HG03045 (cell line): ENCODE results near the gene POTEG.
"Not testable (repeated sequence)": the region's sequence is repeated elsewhere in the genome, so short reads cannot be mapped to it uniquely, and the experiment has no call there.

Experiments used
- ATAC-seq: cut with Tn5 transposase; IDR thresholded peaks from one replicate; pipeline ENCODE4 v1.9.1; 2021; ENCODE audit warnings: mild to moderate bottlenecking, moderate library complexity; ENCODE audit not compliant: unreplicated experiment

Gene POTEG

DNA sequence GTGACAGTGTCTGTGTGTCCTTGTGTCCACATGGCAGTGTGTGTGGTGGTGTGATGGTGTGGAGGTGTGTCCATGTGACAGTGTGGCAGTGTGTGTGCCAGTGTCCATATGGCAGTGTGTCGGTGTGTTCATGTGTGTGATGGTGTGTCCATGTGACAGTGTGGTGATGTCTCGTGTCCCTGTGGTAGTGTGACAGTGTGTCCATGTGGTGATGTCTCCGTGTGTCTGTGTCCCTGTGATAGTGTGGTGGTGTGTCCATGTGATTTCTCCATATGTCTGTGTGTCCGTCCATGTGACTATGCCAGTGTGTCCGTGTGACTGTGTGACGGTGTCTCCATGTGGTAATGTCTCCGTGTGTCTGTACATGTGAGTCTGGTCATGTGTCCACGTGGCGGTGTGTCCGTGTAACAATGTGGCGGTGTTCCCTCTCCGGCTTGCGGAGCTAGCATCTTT, 59.7 kb downstream of the POTEG start:
- not testable (repeated sequence) for ATAC-seq

- ATAC-seq, result not testable (repeated sequence)
Measured at GRCh38 chr14:19372813-19373500, 61.2 kb downstream of the POTEG start.

DNA sequence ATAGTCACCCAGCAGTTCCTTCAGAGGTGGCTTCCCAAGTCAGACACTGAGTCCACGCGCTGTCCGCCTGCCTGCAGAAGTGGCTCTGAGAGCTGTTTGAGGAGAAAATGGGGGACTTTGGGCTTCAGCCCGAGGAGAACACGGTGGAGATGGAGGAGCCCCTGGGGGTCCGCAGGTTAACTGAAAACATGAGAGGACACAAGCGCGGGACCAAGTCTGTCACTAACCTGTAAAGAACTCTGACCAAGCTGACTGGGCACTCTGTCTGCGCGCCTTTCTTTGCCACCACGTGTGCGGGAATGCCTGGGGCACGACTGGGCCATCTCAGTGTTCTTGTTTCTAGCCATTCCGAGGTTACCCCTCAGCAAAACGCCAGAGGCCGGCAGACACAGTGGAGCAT, 62.4 kb downstream of the POTEG start:
- not testable (repeated sequence) for ATAC-seq

DNA sequence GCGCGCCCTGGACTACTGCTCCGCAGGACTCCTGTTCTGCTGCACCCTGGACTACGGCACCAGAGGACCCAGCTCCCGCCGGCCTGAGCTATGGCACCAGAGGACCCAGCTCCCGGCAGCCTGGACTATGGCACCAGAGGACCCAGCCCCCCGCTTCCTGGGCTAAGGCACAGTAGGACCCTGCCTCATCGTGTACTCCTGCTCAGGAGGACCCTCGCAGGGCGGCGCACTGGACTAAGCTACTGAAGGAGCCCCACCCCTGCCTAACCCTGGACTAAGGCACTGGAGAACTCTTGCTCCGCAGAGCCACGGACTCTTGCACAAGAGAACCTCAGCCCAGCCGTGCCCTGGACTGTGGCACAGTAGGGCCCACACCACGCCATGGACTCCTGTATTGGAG, 71.3 kb downstream of the POTEG start:
- not testable (repeated sequence) for ATAC-seq

DNA sequence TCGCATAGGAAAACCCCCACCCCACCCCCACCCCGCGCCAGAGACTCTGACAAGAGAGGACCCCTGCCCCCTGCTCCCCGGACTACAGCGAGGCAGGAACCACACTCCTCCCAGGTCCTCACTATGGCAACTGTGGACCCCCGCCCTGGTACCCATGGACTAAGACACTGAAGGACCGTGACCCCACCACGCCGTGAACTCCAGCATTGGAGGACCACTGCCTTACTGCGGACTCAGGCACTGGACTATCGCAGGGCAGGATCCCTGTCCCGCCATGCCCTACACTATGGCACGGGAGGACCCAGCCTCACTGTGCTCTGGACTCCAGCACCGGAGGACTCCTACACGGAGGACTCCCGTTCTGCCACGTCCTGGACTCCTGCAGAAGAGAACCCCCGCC, 71.8 kb downstream of the POTEG start:
- not testable (repeated sequence) for ATAC-seq

DNA sequence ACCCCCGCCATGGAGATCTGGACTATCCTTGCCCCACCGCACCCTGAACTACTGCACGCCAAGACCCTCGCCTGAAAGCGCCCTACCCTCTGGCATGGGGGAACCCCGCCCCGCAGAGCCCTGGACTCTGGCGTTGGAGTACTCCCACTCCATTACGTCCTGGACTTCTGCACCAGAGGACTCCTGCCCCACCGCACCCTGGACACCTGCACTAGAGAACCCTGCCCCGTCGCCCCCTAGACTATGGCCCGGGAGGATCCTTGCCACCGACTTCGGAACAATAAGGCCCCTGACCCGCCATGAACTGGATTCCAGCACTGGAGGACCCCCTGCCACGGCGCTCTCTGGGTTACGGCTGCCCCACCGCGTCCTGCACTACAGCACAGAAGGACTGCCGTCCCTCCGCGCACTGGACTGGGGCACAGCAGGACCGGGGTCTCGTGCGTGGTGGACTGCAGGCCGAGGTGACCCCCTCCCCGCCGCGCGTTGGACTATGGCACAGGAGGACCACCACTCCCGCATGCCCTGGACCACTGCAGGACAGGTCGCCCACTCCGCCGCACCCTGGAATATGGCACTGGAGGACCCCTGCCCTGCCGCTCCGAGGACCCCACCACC, 72.4 kb downstream of the POTEG start:
- not testable (repeated sequence) for ATAC-seq

DNA sequence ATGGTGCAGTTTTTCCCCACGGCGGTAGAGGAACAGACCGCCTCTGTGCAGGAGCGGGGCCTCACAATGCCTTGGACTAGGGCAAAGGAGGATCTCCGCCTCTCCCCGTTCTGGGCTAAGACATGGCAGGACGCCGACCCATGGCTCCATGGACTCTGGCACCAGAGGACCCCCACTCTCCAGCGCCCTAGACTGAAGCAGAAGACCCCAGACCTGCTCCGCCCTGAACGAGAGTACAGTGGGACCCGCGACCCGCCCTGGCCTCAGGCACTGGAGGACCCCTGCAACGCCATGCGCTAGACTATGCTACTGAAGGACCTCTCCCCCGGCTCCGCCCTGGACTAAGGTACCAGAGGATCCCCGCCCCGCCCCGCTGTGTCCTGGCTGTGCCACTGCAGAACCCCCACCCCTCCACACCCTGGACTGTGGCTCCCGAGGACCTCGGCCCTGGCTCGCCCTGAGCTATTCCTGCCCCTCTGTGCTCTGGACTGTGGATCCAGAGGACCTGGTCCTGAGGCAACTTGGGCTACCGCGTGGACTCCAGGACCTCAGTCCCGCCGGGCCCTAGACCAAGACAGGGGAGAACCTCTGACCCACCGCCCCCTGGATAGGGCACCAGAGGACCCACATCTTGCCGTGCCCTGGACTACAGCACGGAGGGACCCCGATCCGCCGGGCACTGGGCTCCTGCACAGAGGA, 73.1 kb downstream of the POTEG start:
- ATAC-seq, result not testable (repeated sequence)
